ENCODE results near the gene PSMG3.

- no peak for TF ChIP-seq CTCF (IDR thresholded peaks at IDR 0.05)
- TF ChIP-seq POLR2A (IDR thresholded peaks at IDR 0.05): no peak
Measured at GRCh38 chr7:1521456-1521855, 48.4 kb downstream of the PSMG3 start.
